ENCODE measurements around the gene C9orf43.

DNA sequence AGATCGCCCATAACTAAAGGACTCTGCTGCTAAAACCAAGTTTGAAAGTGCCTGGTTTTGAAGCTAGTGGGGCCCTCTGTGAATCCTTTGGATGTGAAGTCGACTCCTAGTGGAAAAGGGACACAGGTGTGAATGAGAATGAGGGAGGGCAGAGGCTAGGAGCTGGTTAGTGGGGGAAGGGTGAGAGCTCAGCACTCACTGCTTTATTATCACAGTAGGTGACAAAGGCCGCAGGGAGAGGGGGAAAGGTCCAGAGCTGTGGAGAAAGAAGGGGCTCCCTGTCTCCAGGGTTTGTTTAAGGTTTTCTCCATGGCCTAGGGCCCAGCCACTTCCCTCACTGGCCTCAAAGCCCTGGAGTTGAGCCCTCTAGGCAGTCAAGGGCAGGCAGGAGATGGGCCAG lies 37.3 kb upstream of the C9orf43 start:
- TF ChIP-seq CTCF (IDR thresholded peaks at IDR 0.05) (no peak), POLR2A (IDR thresholded peaks at IDR 0.05) (no peak)

Data from sigmoid colon (tissue), 3 donors.